H9 (cell line): ENCODE data around the gene LCNL1. TPM values are rescaled to one million over a fixed set of nuclear protein-coding genes. Genes with fewer than 3 reads are reported as not detected.

Source experiments
- DNase-seq: peaks from one replicate; pipeline ENCODE4 v3.0.0-alpha.2; 2017
- H2AFZ ChIP-seq: one replicate; pipeline ENCODE4 v1.6.1; 2013; ENCODE audit warnings: mild to moderate bottlenecking, low read length, control low read depth, moderate library complexity
- H2AK5ac ChIP-seq: 2 replicates; pipeline ENCODE4 v1.6.1; 2013; ENCODE audit warnings: low read length, control low read depth, mixed read lengths; ENCODE audit not compliant: insufficient read length
- H2BK120ac ChIP-seq: one replicate; pipeline ENCODE4 v1.6.1; 2013; ENCODE audit warnings: low read depth, mild to moderate bottlenecking, low read length, control low read depth, inconsistent platforms; ENCODE audit not compliant: poor library complexity, severe bottlenecking
- H2BK12ac ChIP-seq: 2 replicates; pipeline ENCODE4 v1.6.1; 2013; ENCODE audit warnings: low read length, control low read depth, mixed read lengths, low read depth; ENCODE audit not compliant: insufficient read length
- H2BK15ac ChIP-seq: 2 replicates; pipeline ENCODE4 v1.6.1; 2013; ENCODE audit warnings: low read depth, low read length, control low read depth
- H2BK20ac ChIP-seq: one replicate; pipeline ENCODE4 v1.6.1; 2013; ENCODE audit warnings: low read depth, mild to moderate bottlenecking, low read length, control low read depth, inconsistent platforms; ENCODE audit not compliant: poor library complexity, severe bottlenecking
- H2BK5ac ChIP-seq: 2 replicates; pipeline ENCODE4 v1.6.1; 2013; ENCODE audit warnings: low read length, control low read depth, mixed read lengths; ENCODE audit not compliant: insufficient read length
- H3K14ac ChIP-seq: 2 replicates; pipeline ENCODE4 v1.6.1; 2013; ENCODE audit warnings: low read length, control low read depth; ENCODE audit not compliant: insufficient read depth
- H3K18ac ChIP-seq: 2 replicates; pipeline ENCODE4 v1.6.1; 2013; ENCODE audit warnings: low read depth, mild to moderate bottlenecking, mixed read lengths, low read length, control low read depth; ENCODE audit not compliant: insufficient read length
- H3K23ac ChIP-seq: 2 replicates; pipeline ENCODE4 v1.6.1; 2013; ENCODE audit warnings: low read length, control low read depth, mixed read lengths, low read depth; ENCODE audit not compliant: insufficient read length
- H3K23me2 ChIP-seq: 2 replicates; pipeline ENCODE4 v1.6.1; 2013; ENCODE audit warnings: low read depth, mild to moderate bottlenecking, mixed read lengths, low read length, control low read depth; ENCODE audit not compliant: insufficient read length, poor library complexity, severe bottlenecking
- H3K27ac ChIP-seq: 2 replicates; pipeline ENCODE4 v1.5.1; 2013; ENCODE audit warnings: low read length, control low read depth, mixed read lengths, low read depth; ENCODE audit not compliant: insufficient read length
- H3K27me3 ChIP-seq: 2 replicates; pipeline ENCODE4 v1.6.1; 2013; ENCODE audit warnings: low read length, control low read depth, inconsistent platforms; ENCODE audit not compliant: insufficient read depth
- H3K4ac ChIP-seq: 2 replicates; pipeline ENCODE4 v1.6.1; 2013; ENCODE audit warnings: low read depth, mild to moderate bottlenecking, control low read depth, inconsistent platforms, low read length, moderate library complexity
- H3K4me1 ChIP-seq: 2 replicates; pipeline ENCODE4 v1.6.1; 2013; ENCODE audit warnings: low read length, control low read depth, inconsistent platforms; ENCODE audit not compliant: insufficient read depth
- H3K4me2 ChIP-seq: 2 replicates; pipeline ENCODE4 v1.6.1; 2013; ENCODE audit warnings: low read length, control low read depth, mixed read lengths; ENCODE audit not compliant: insufficient read length, insufficient read depth
- H3K56ac ChIP-seq: 2 replicates; pipeline ENCODE4 v1.6.1; 2013; ENCODE audit warnings: low read depth, mild to moderate bottlenecking, mixed read lengths, low read length, control low read depth; ENCODE audit not compliant: insufficient read length
- H3K79me1 ChIP-seq: 2 replicates; pipeline ENCODE4 v1.6.1; 2013; ENCODE audit warnings: low read depth, mild to moderate bottlenecking, moderate library complexity, low read length, control low read depth, inconsistent platforms; ENCODE audit not compliant: insufficient read depth, poor library complexity, severe bottlenecking
- H3K79me2 ChIP-seq: 2 replicates; pipeline ENCODE4 v1.6.1; 2013; ENCODE audit warnings: low read length, control low read depth, inconsistent platforms; ENCODE audit not compliant: insufficient read depth
- H3K9ac ChIP-seq: 2 replicates; pipeline ENCODE4 v1.6.1; 2013; ENCODE audit warnings: low read length, control low read depth, mixed read lengths; ENCODE audit not compliant: insufficient read length; ENCODE audit errors: extremely low read depth
- H3K9me3 ChIP-seq: one replicate; pipeline ENCODE4 v1.6.1; 2013; ENCODE audit warnings: low read depth, low read length, inconsistent platforms; ENCODE audit not compliant: control insufficient read depth
- H3T11ph ChIP-seq: one replicate; pipeline ENCODE4 v1.6.1; 2013; ENCODE audit warnings: mild to moderate bottlenecking, low read length, control low read depth, inconsistent platforms
- H4K20me1 ChIP-seq: one replicate; pipeline ENCODE4 v1.6.1; 2013; ENCODE audit not compliant: control insufficient read depth, insufficient read length, insufficient read depth
- H4K5ac ChIP-seq: 2 replicates; pipeline ENCODE4 v1.6.1; 2013; ENCODE audit warnings: low read depth, mild to moderate bottlenecking, mixed read lengths, low read length, control low read depth; ENCODE audit not compliant: insufficient read length
- H4K8ac ChIP-seq: replicated peaks from 2 replicates; pipeline ENCODE4 v1.6.1; 2013; ENCODE audit warnings: low read length, control low read depth, mixed read lengths, low read depth; ENCODE audit not compliant: insufficient read length
- H4K91ac ChIP-seq: 2 replicates; pipeline ENCODE4 v1.6.1; 2013; ENCODE audit warnings: low read depth, mild to moderate bottlenecking, moderate library complexity, mixed read lengths, low read length, control low read depth; ENCODE audit not compliant: insufficient read length
- H3K27ac Mint-ChIP-seq, 3 experiments: 2 replicates in 2 of 3; 3 replicates in 1 of 3; pipeline ENCODE4 v1.8.0; 2020 to 2021; ENCODE audit warnings: mixed read lengths in 3 of 3, mild to moderate bottlenecking in 1 of 3, moderate library complexity in 1 of 3
- H3K27me3 Mint-ChIP-seq: 2 replicates; pipeline ENCODE4 v1.8.0; 2021; ENCODE audit warnings: low read depth, mild to moderate bottlenecking, moderate library complexity, mixed read lengths
- H3K36me3 Mint-ChIP-seq, 3 experiments: 2 replicates in 2 of 3; 3 replicates in 1 of 3; pipeline ENCODE4 v1.8.0; 2020 to 2021; ENCODE audit warnings: low read depth in 3 of 3, mixed read lengths in 3 of 3; ENCODE audit not compliant: insufficient read depth in 1 of 3
- H3K4me1 Mint-ChIP-seq, 2 experiments: 2 replicates each; pipeline ENCODE4 v1.8.0; 2020; ENCODE audit warnings: mixed read lengths in 2 of 2
- H3K4me3 Mint-ChIP-seq, 2 experiments: 2 replicates in 1 of 2; 3 replicates in 1 of 2; pipeline ENCODE4 v1.8.0; 2020 to 2021; ENCODE audit warnings: mild to moderate bottlenecking in 2 of 2, mixed read lengths in 2 of 2, moderate library complexity in 1 of 2
- H3K9me3 Mint-ChIP-seq, 2 experiments: 2 replicates in 1 of 2; 3 replicates in 1 of 2; pipeline ENCODE4 v1.8.0; 2020; ENCODE audit warnings: mild to moderate bottlenecking in 2 of 2, mixed read lengths in 2 of 2, moderate library complexity in 1 of 2
- WGBS: extraction: QIAGEN DNeasy Blood & Tissue Kit; methylation state at CpG from one replicate; pipeline ENCODE4 v1.1.7; 2013; ENCODE audit warnings: missing lambda C conversion rate, low lambda C conversion rate, mixed read lengths; ENCODE audit not compliant: insufficient read length; ENCODE audit errors: extremely low coverage; 5-methylcytosine and 5-hydroxymethylcytosine counted together
- total RNA-seq: library from RNA; stranded (reverse); gene quantifications from 2 replicates; pipeline ENCODE4 v1.2.1, GENCODE V29; 2021
- TF ChIP-seq, protein P1 (sequence below): fragments of 200-600 bp; sonication (generic); conservative IDR thresholded peaks from 3 replicates; pipeline ENCODE4 v1.8.0; 2021; ENCODE audit warnings: antibody characterized with exemption, mild to moderate bottlenecking

LCNL1 gene
- total RNA-seq, 1 experiment from 2014 or later = 0.20 TPM

DNA sequence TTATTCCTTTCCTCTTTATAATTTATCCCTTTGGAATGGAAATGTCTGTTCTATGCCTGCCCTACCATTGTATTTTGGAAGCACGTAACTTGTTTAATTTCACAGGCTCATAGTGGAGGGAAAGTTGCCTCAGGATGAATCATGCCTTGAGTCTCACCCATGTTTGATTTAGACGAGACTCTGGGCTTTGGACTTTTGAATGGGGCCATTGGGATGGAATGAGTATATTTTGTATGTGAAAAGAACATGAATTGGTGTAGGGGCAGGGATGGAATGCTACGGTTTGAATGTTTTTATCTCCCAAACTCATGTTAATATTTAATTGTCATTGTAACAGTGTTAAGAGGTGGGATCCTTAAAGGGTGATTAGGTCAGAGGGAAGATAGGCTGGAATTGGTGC, 48.5 kb upstream of the LCNL1 start:
- Histone ChIP-seq H3K9ac (no peak overlapping the region), H3K79me2 (no peaks in the 10 kb centered on the region), H3K18ac (no peak overlapping the region), H4K20me1 (no peaks in the 10 kb centered on the region), H4K8ac (no peak overlapping the region), H4K91ac (no peak overlapping the region), H3K4me1 (no peaks in the 10 kb centered on the region; the same call in 1 of the 2 replicates), H2BK5ac (no peak overlapping the region), H3K27me3 (no peaks in the 10 kb centered on the region), H3K56ac (no peak overlapping the region), H2AFZ (no peak overlapping the region), H3K27ac (no peak overlapping the region), H2BK12ac (no peak overlapping the region), H3K4me2 (no peak overlapping the region), H3K23ac (no peak overlapping the region), H4K5ac (no peak overlapping the region), H2BK15ac (no peak overlapping the region), H3T11ph (no peak overlapping the region), H2BK120ac (no peak overlapping the region), H3K14ac (no peak overlapping the region), H3K9me3 (no peaks in the 10 kb centered on the region), H2AK5ac (no peak overlapping the region), H3K4ac (no peak overlapping the region), H3K79me1 (no peaks in the 10 kb centered on the region), H2BK20ac (no peak overlapping the region), H3K23me2 (no peaks in the 10 kb centered on the region)
- Mint-ChIP-seq H3K27me3 (no peaks in the 10 kb centered on the region), H3K27ac (peak overlapping the region in 1 of 3 experiments; percentile 16; a peak in 1 of 7 replicates), H3K36me3 (peaks cover 21 to 68% (median 37%) of the 10 kb centered on the region in 3 experiments), H3K4me3 (no peak overlapping the region), H3K9me3 (no peaks in the 10 kb centered on the region), H3K4me1 (peaks cover 8 to 16% of the 10 kb centered on the region in 2 experiments)
- TF ChIP-seq, protein P1, sequence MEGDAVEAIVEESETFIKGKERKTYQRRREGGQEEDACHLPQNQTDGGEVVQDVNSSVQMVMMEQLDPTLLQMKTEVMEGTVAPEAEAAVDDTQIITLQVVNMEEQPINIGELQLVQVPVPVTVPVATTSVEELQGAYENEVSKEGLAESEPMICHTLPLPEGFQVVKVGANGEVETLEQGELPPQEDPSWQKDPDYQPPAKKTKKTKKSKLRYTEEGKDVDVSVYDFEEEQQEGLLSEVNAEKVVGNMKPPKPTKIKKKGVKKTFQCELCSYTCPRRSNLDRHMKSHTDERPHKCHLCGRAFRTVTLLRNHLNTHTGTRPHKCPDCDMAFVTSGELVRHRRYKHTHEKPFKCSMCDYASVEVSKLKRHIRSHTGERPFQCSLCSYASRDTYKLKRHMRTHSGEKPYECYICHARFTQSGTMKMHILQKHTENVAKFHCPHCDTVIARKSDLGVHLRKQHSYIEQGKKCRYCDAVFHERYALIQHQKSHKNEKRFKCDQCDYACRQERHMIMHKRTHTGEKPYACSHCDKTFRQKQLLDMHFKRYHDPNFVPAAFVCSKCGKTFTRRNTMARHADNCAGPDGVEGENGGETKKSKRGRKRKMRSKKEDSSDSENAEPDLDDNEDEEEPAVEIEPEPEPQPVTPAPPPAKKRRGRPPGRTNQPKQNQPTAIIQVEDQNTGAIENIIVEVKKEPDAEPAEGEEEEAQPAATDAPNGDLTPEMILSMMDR = no peak
- DNase-seq = no peak
- no CpG with 5 or more reads among the region's 3 CpGs for WGBS
